Stomach (tissue), 4 donors: ENCODE measurements around the gene ASH1L.
"Not testable (repeated sequence)": the region's sequence is repeated elsewhere in the genome, so short reads cannot be mapped to it uniquely, and the experiment has no call there.

Experiments used
- CTCF ChIP-seq, 7 experiments: fragments of 450-650 bp in 4 of 7; fragments of 200-600 bp in 3 of 7; sonication (generic) in 3 of 7; IDR thresholded peaks; one replicate each; pipeline ENCODE4 v1.5.1; 2016 to 2019; ENCODE audit warnings: antibody characterized with exemption in 7 of 7, control low read depth in 2 of 7, mild to moderate bottlenecking in 1 of 7
- EP300 ChIP-seq: sonication (generic); formaldehyde crosslinking; IDR thresholded peaks from one replicate; pipeline ENCODE4 v1.6.1; 2017; ENCODE audit warnings: antibody characterized with exemption
- POLR2A ChIP-seq, 4 donors: fragments of 450-650 bp; IDR thresholded peaks; one replicate each; pipeline ENCODE4 v1.6.1; 2016; ENCODE audit warnings: antibody characterized with exemption in 4 of 4, control low read depth in 2 of 4, mild to moderate bottlenecking in 1 of 4, moderate library complexity in 1 of 4

- not testable (repeated sequence) for TF ChIP-seq CTCF (IDR thresholded peaks at IDR 0.05); POLR2A (IDR thresholded peaks at IDR 0.05); EP300
These were observed 69.0 kb downstream of the ASH1L start for GRCh38 chr1:155493595-155493994.
